ENCODE data around the gene PTGER1.

DNA sequence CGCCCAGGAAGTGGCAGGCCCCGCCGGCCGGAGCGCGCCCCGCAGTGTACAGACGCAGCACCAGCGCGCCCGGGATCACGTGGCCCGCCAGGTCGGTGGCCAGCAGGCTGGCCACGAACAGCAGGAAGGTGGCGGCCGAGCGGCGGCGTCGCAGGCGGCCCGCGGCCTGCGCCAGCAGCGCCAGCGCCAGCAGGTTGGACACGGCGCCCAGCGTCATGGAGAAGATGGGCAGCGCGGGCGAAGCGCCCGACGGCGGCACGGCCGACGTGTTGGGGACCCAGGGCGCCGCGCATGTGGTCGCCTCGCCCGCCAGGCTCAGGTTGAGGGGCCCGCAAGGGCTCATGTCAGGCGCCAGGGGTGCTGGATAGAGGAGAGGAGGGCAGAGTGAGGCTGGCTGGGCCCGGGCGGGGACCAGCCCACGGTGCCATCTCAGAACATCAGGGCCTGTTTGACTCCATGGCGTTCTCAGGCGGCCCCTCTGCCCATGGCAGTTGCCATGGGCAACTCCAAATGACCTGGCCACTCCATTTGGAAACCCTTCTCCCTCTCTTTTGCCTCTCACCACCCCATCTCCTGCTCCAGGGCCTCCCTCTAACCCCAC, 1.1 kb downstream of the PTGER1 start:
- TF ChIP-seq, protein P1, sequence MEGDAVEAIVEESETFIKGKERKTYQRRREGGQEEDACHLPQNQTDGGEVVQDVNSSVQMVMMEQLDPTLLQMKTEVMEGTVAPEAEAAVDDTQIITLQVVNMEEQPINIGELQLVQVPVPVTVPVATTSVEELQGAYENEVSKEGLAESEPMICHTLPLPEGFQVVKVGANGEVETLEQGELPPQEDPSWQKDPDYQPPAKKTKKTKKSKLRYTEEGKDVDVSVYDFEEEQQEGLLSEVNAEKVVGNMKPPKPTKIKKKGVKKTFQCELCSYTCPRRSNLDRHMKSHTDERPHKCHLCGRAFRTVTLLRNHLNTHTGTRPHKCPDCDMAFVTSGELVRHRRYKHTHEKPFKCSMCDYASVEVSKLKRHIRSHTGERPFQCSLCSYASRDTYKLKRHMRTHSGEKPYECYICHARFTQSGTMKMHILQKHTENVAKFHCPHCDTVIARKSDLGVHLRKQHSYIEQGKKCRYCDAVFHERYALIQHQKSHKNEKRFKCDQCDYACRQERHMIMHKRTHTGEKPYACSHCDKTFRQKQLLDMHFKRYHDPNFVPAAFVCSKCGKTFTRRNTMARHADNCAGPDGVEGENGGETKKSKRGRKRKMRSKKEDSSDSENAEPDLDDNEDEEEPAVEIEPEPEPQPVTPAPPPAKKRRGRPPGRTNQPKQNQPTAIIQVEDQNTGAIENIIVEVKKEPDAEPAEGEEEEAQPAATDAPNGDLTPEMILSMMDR (IDR thresholded peaks at IDR 0.05), result no peak
- TF ChIP-seq, protein P2, sequence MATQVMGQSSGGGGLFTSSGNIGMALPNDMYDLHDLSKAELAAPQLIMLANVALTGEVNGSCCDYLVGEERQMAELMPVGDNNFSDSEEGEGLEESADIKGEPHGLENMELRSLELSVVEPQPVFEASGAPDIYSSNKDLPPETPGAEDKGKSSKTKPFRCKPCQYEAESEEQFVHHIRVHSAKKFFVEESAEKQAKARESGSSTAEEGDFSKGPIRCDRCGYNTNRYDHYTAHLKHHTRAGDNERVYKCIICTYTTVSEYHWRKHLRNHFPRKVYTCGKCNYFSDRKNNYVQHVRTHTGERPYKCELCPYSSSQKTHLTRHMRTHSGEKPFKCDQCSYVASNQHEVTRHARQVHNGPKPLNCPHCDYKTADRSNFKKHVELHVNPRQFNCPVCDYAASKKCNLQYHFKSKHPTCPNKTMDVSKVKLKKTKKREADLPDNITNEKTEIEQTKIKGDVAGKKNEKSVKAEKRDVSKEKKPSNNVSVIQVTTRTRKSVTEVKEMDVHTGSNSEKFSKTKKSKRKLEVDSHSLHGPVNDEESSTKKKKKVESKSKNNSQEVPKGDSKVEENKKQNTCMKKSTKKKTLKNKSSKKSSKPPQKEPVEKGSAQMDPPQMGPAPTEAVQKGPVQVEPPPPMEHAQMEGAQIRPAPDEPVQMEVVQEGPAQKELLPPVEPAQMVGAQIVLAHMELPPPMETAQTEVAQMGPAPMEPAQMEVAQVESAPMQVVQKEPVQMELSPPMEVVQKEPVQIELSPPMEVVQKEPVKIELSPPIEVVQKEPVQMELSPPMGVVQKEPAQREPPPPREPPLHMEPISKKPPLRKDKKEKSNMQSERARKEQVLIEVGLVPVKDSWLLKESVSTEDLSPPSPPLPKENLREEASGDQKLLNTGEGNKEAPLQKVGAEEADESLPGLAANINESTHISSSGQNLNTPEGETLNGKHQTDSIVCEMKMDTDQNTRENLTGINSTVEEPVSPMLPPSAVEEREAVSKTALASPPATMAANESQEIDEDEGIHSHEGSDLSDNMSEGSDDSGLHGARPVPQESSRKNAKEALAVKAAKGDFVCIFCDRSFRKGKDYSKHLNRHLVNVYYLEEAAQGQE (IDR thresholded peaks at IDR 0.05; ENCODE audit: insufficient read depth in 1 of 2, low read depth in 2 of 2, low read length in 1 of 2), result no peak
- no peak for TF ChIP-seq SIN3A (IDR thresholded peaks at IDR 0.05; ENCODE audit: borderline replicate concordance, insufficient read depth, low read depth, low read length)
- TF ChIP-seq POLR2AphosphoS5 (IDR thresholded peaks at IDR 0.05; ENCODE audit: low read depth, low read length), result no peak
- TF ChIP-seq TCF7L2 (IDR thresholded peaks at IDR 0.05; ENCODE audit: low read depth, low read length), result no peak
